ENCODE measurements around the gene FOXP1.
A peak's percentile ranks its signal among the peaks of the same experiment; 100 is the strongest.

Gene FOXP1

GRCh38 chr3:71112576-71112975 is 471.0 kb downstream of the FOXP1 start:
- no peak for DNase-seq

- no peak for DNase-seq
Measured at GRCh38 chr3:71111784-71112440, 471.6 kb downstream of the FOXP1 start.

GRCh38 chr3:71110385-71111222 is 472.9 kb downstream of the FOXP1 start:
- DNase-seq: no peak

GRCh38 chr3:71109977-71110285 is 473.6 kb downstream of the FOXP1 start:
- DNase-seq: no peak

GRCh38 chr3:71109241-71109976 is 474.1 kb downstream of the FOXP1 start:
- DNase-seq: no peak

GRCh38 chr3:71107926-71108325 is 475.6 kb downstream of the FOXP1 start:
- DNase-seq: no peak

GRCh38 chr3:71104976-71105375 is 478.6 kb downstream of the FOXP1 start:
- no peak for DNase-seq

GRCh38 chr3:71104556-71104955 is 479.0 kb downstream of the FOXP1 start:
- no peak for DNase-seq

GRCh38 chr3:71104121-71104541 is 479.4 kb downstream of the FOXP1 start:
- no peak for DNase-seq

- DNase-seq: peak in 5 of 56 donors; percentile 2 to 29 (median 8)
Measured at GRCh38 chr3:71103430-71103921, 480.1 kb downstream of the FOXP1 start.

- DNase-seq: no peak
Measured at GRCh38 chr3:71102111-71102983, 481.2 kb downstream of the FOXP1 start.

GRCh38 chr3:71101626-71102025 is 481.9 kb downstream of the FOXP1 start:
- no peak for DNase-seq

- no peak for DNase-seq
Measured at GRCh38 chr3:71101014-71101413, 482.5 kb downstream of the FOXP1 start.

GRCh38 chr3:71099997-71100719 is 483.4 kb downstream of the FOXP1 start:
- no peak for DNase-seq

GRCh38 chr3:71097557-71097956 is 486.0 kb downstream of the FOXP1 start:
- DNase-seq: no peak

- no peak for DNase-seq
Measured at GRCh38 chr3:71095511-71096291, 487.8 kb downstream of the FOXP1 start.

- DNase-seq: no peak
Measured at GRCh38 chr3:71094658-71095209, 488.8 kb downstream of the FOXP1 start.

- no peak for DNase-seq
Measured at GRCh38 chr3:71092665-71093064, 490.9 kb downstream of the FOXP1 start.

- DNase-seq: no peak
Measured at GRCh38 chr3:71090207-71090606, 493.3 kb downstream of the FOXP1 start.

All from nucleus accumbens (tissue), 56 donors.